ENCODE data around the gene RALGPS1.

DNA sequence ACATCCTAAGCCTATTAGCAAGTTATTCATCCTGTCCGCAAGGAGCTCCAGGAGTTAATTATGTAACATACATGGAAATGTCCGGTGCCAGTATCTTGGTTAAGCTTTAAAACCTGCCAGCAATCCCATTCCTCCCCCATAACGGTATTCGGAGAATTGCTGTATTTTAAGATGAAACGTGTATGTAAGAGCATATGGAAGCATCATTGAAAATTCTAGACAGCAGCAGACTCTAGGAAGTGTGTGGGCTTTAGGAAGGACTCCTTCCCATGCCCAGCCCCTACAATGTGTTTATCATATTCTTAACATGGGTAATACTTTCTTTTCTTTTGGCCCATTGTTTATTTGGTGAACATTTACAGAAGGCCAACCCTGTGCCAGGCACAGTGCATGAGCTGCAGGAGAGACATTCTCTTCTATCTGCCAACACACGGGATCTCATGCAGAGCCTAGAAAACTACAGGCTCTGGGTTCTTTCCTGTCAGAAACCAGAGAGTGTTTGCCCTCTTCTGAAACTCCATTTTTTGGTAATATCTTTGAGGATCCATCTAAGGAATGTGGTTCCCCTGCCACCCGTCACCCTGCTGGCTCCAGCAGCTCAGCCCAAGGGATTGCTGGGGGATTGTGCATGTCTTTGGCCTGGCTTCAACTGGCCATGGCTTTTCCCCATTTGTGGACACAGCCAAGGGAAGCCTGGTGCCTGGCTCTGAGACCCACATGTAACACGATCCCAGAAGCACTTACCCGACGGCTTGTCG, 192.8 kb downstream of the RALGPS1 start:
- TF ChIP-seq, protein P1, sequence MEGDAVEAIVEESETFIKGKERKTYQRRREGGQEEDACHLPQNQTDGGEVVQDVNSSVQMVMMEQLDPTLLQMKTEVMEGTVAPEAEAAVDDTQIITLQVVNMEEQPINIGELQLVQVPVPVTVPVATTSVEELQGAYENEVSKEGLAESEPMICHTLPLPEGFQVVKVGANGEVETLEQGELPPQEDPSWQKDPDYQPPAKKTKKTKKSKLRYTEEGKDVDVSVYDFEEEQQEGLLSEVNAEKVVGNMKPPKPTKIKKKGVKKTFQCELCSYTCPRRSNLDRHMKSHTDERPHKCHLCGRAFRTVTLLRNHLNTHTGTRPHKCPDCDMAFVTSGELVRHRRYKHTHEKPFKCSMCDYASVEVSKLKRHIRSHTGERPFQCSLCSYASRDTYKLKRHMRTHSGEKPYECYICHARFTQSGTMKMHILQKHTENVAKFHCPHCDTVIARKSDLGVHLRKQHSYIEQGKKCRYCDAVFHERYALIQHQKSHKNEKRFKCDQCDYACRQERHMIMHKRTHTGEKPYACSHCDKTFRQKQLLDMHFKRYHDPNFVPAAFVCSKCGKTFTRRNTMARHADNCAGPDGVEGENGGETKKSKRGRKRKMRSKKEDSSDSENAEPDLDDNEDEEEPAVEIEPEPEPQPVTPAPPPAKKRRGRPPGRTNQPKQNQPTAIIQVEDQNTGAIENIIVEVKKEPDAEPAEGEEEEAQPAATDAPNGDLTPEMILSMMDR (IDR thresholded peaks at IDR 0.05) = no peak
- TF ChIP-seq POLR2A (IDR thresholded peaks at IDR 0.05) = no peak
